OCI-LY7 (cell line): ENCODE data around the gene ZBTB9. TPM values are rescaled to one million over a fixed set of nuclear protein-coding genes. Genes with fewer than 3 reads are reported as not detected.

Experiments
- BruUV-seq: library from RNA; stranded (reverse); fragments of 400-500 nt; replicated peaks from 2 replicates; lab custom pipeline; 2021; lab: Mats Ljungman, UMichigan
- CTCF ChIA-PET: fragments of 300-600 bp; sonication (Branson Sonifier 250); formaldehyde crosslinking; loops from one replicate; lab custom pipeline; 2022; ENCODE audit warnings: antibody characterized with exemption; ENCODE audit not compliant: unreplicated experiment; lab: Charles Lee
- POLR2A ChIA-PET: fragments of 300-600 bp; sonication (Branson Sonifier 250); formaldehyde crosslinking; loops from one replicate; lab custom pipeline; 2022; ENCODE audit warnings: antibody characterized with exemption; lab: Charles Lee
- DNase-seq: peaks from one replicate; pipeline ENCODE4 v3.0.0-alpha.2; 2015; ENCODE audit warnings: low spot score
- H2AFZ ChIP-seq: fragments of 200-600 bp; sonication (generic), shearing (Covaris generic); 2 replicates; pipeline ENCODE4 v1.6.1; 2014; ENCODE audit warnings: mild to moderate bottlenecking, antibody characterized with exemption, low read length, moderate library complexity
- H3K27ac ChIP-seq: fragments of 200-600 bp; sonication (generic); 2 replicates; pipeline ENCODE4 v1.5.1; 2014; ENCODE audit warnings: mixed run types, low read depth, mild to moderate bottlenecking, moderate library complexity, low read length, inconsistent platforms; ENCODE audit not compliant: poor library complexity, severe bottlenecking
- H3K36me3 ChIP-seq: fragments of 200-600 bp; sonication (generic); 2 replicates; pipeline ENCODE4 v1.6.1; 2014; ENCODE audit warnings: mild to moderate bottlenecking, antibody characterized with exemption, low read length, moderate library complexity, mixed read lengths; ENCODE audit not compliant: insufficient read depth
- H3K4me1 ChIP-seq: fragments of 200-600 bp; sonication (generic); 2 replicates; pipeline ENCODE4 v1.5.1; 2014; ENCODE audit warnings: mild to moderate bottlenecking, low read length; ENCODE audit not compliant: insufficient read depth, poor library complexity, severe bottlenecking
- H3K4me2 ChIP-seq: fragments of 200-600 bp; sonication (generic); 2 replicates; pipeline ENCODE4 v1.6.1; 2014; ENCODE audit warnings: mild to moderate bottlenecking, low read length
- H3K4me3 ChIP-seq: fragments of 200-600 bp; sonication (generic); 2 replicates; pipeline ENCODE4 v1.5.1; 2014; ENCODE audit warnings: mild to moderate bottlenecking, low read depth, low read length; ENCODE audit not compliant: poor library complexity, severe bottlenecking
- H3K79me2 ChIP-seq: fragments of 200-600 bp; sonication (generic); 2 replicates; pipeline ENCODE4 v1.6.1; 2016; ENCODE audit warnings: low read depth, mild to moderate bottlenecking, low read length, moderate library complexity, mixed read lengths; ENCODE audit not compliant: insufficient read depth
- H3K9me2 ChIP-seq: fragments of 200-600 bp; sonication (generic); 2 replicates; pipeline ENCODE4 v1.6.1; 2016; ENCODE audit warnings: mild to moderate bottlenecking, low read length, mixed read lengths; ENCODE audit not compliant: insufficient read depth
- H3K9me3 ChIP-seq: fragments of 200-600 bp; sonication (generic); 2 replicates; pipeline ENCODE4 v1.6.1; 2014; ENCODE audit warnings: mild to moderate bottlenecking, mixed run types, low read length, mixed read lengths
- H4K20me1 ChIP-seq: fragments of 200-600 bp; sonication (generic); 2 replicates; pipeline ENCODE4 v1.6.1; 2014; ENCODE audit warnings: mild to moderate bottlenecking, antibody characterized with exemption, low read length, moderate library complexity, mixed read lengths; ENCODE audit not compliant: insufficient read depth
- EZH2phosphoT487 ChIP-seq: fragments of 200-600 bp; sonication (generic); IDR thresholded peaks from 2 replicates; pipeline ENCODE4 v1.6.1; 2018; ENCODE audit warnings: low read depth, borderline replicate concordance, mild to moderate bottlenecking, mixed run types, antibody characterized with exemption, low read length, moderate library complexity, mixed read lengths
- intact Hi-C: fragments of 100-400 bp; cut with micrococcal nuclease; formaldehyde crosslinking; loops from one replicate; pipeline ENCODE4 v1.10.0; 2022; ENCODE audit not compliant: unreplicated experiment
- total RNA-seq, 2 experiments: library from RNA; depleted of rRNA in 1 of 2; stranded (reverse); fragments of >200 nt in 1 of 2; shearing (Covaris generic) in 1 of 2; gene quantifications; 2 replicates each; pipeline ENCODE4 v1.2.3, GENCODE V29; 2014 to 2022
- TF ChIP-seq, protein P1 (sequence below): fragments of 200-600 bp; sonication (generic); conservative IDR thresholded peaks from 2 replicates; pipeline ENCODE4 v1.5.1; 2014; ENCODE audit warnings: mild to moderate bottlenecking, antibody characterized with exemption, low read length, moderate library complexity, mixed read lengths

ZBTB9 gene
- total RNA-seq, 2 experiments from 2014 or later: 6.8 to 7.7 TPM

DNA sequence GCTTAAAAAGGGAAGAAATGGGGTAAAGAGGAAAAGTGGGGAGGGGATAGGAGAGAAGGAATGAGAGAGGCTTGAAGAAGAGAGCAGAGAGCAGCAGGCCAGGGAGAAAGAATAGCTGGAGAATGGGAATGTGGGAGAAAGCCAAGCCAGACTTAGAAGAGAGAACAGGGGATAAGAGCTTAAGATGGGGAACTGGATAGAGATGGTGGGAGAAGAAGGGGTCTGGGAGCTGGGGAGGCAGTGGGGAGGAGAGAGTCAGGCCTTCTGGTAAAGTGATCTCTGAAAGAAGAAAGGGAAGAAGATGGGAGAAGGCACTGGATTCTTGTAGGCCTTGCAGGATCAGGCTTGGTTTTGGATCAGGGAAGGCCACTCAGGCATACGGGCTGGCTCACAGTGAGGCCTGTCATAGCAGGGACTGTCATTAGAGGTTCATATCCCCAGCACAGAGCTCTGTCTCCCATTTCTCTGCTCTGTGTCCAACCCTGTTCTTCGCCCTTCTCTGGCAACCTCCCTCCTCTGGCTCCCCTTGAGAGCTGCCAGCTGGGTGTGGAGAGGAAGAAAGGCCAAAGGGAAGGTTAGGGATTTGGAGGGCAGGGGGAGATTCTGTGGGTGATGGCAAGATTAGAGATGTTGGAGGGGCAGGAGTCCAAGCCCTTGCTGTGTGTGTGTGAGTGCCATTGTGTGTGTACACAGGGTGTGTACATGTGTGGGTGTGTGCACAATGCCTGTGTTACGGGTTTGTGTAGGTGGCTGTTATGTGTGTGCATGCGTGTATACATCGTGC lies 25.2 kb upstream of the ZBTB9 start:
- Histone ChIP-seq H3K4me1 (peaks cover 75% of the 10 kb centered on the region), H3K9me3 (no peaks in the 10 kb centered on the region), H3K9me2 (no peaks in the 10 kb centered on the region), H3K4me3 (peak overlapping the region; percentile 68), H3K27ac (peak overlapping the region; percentile 64), H4K20me1 (no peaks in the 10 kb centered on the region), H3K4me2 (peak overlapping the region; percentile 98), H3K36me3 (no peaks in the 10 kb centered on the region), H2AFZ (no peak overlapping the region), H3K79me2 (peaks cover 5% of the 10 kb centered on the region; the same call in 1 of the 2 replicates)
- intact Hi-C loops: loop anchor here (5.0 kb wide), 1 partner anchor 152 kb away; the partner anchor contains the start of gene B3GALT4
- DNase-seq: no peak
- POLR2A ChIA-PET: interaction anchor here (0.6 to 1.4 kb wide), 5 partner anchors 11 to 157 kb away, joined by 3 to 4 read pairs (median 4); partner anchors contain the start of genes CUTA, RPS18, VPS52 and ZBTB22
- no peak for TF ChIP-seq EZH2phosphoT487
- TF ChIP-seq, protein P1, sequence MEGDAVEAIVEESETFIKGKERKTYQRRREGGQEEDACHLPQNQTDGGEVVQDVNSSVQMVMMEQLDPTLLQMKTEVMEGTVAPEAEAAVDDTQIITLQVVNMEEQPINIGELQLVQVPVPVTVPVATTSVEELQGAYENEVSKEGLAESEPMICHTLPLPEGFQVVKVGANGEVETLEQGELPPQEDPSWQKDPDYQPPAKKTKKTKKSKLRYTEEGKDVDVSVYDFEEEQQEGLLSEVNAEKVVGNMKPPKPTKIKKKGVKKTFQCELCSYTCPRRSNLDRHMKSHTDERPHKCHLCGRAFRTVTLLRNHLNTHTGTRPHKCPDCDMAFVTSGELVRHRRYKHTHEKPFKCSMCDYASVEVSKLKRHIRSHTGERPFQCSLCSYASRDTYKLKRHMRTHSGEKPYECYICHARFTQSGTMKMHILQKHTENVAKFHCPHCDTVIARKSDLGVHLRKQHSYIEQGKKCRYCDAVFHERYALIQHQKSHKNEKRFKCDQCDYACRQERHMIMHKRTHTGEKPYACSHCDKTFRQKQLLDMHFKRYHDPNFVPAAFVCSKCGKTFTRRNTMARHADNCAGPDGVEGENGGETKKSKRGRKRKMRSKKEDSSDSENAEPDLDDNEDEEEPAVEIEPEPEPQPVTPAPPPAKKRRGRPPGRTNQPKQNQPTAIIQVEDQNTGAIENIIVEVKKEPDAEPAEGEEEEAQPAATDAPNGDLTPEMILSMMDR: no peak
- no TSS peak for BruUV-seq
- CTCF ChIA-PET: no interaction called here

DNA sequence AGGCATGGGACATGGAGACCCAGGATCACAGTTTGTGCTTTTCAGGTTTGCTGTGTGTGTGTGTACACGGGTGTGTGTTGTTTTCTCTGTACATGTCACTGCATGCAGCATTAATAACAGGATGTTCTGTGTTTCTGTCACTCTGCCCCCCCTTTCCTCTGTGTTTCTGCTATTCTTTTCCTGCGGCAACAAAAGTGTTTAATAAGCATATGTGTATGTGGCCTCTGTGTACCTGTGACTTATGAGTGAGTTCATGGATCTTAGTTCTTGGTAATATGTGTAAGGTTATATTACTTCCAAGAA lies 24.7 kb upstream of the ZBTB9 start:
- H3K4me3 ChIP-seq: peak overlapping the region; percentile 68
- BruUV-seq: no TSS peak

More for the DNA sequence above, 24.7 kb upstream of the ZBTB9 start:
- no peak for DNase-seq
- H4K20me1 ChIP-seq: no peaks in the 10 kb centered on the region
- H3K27ac ChIP-seq: peak overlapping the region; percentile 64
- TF ChIP-seq, protein P1: no peak
- no peak for TF ChIP-seq EZH2phosphoT487
- intact Hi-C loops: loop anchor here (5.0 kb wide), 1 partner anchor 152 kb away; the partner anchor contains the start of gene B3GALT4
- H3K79me2 ChIP-seq: peaks cover 5% of the 10 kb centered on the region; the same call in 1 of the 2 replicates
- H3K4me1 ChIP-seq: peaks cover 74% of the 10 kb centered on the region
- POLR2A ChIA-PET: interaction anchor here (1.3 to 1.4 kb wide), 3 partner anchors 12 to 179 kb away, joined by 3 to 4 read pairs (median 3); partner anchors contain the start of gene CUTA
- H3K4me2 ChIP-seq: peak overlapping the region; percentile 98
- H3K9me2 ChIP-seq: no peaks in the 10 kb centered on the region
- CTCF ChIA-PET: no interaction called here
- no peaks in the 10 kb centered on the region for H3K9me3 ChIP-seq
- H2AFZ ChIP-seq: no peak overlapping the region
- H3K36me3 ChIP-seq: no peaks in the 10 kb centered on the region
